ENCODE measurements around the gene EXD3. TPM values are rescaled to one million over a fixed set of nuclear protein-coding genes. Genes with fewer than 3 reads are reported as not detected.
A peak's percentile ranks its signal among the peaks of the same experiment; 100 is the strongest.

The EXD3 gene
- polyA plus RNA-seq, 2 of the 4 experiments (the other 2 are of a cell fraction) = 3.4 to 4.5 TPM

DNA sequence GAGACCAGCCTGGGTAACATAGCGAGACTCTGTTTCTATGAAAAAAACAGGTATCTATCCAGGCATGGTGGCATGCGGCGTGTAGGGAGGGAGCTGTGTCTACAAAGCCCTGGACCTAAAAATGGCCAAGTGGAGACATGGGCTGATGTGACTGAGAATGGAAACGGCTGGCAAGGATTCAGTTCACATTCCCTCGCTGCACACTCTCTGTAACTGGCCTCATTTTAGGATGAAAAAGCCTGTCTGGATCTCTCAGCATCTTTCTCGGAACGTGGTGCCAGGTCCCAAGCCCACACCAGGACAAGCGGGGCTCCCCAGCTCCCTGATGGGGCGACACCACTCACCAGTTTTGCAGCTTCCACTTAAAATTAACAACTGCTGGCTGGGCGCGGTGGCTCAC, 13.4 kb downstream of the EXD3 start:
- POLR2A ChIA-PET = interaction anchor here (2.4 kb wide), 1 partner anchor 108 kb away, joined by 13 read pairs; the partner anchor contains the start of gene NRARP
- DNase-seq (ENCODE audit: low read depth in 1 of 2, low spot score in 1 of 2) = no peak
- Histone ChIP-seq H3K27ac (peak overlapping the region in 1 of 2 experiments; percentile 15; a peak in 1 of 6 replicates), H3K9me3 (no peaks in the 10 kb centered on the region), H3K4me1 (peaks cover 41% of the 10 kb centered on the region), H3K4me2 (no peak overlapping the region), H3K4me3 (no peak overlapping the region)
- CTCF ChIA-PET = interaction anchor here (1.1 to 6.8 kb wide), 6 partner anchors 14 to 155 kb away, joined by 3 to 51 read pairs (median 8); partner anchors contain the start of genes EXD3, NOXA1 and NRARP
- 90% methylated on average over 11 of the region's 11 CpGs for WGBS (ENCODE audit: missing lambda C conversion rate)
- ATAC-seq = no peak
- TF ChIP-seq, protein P1, sequence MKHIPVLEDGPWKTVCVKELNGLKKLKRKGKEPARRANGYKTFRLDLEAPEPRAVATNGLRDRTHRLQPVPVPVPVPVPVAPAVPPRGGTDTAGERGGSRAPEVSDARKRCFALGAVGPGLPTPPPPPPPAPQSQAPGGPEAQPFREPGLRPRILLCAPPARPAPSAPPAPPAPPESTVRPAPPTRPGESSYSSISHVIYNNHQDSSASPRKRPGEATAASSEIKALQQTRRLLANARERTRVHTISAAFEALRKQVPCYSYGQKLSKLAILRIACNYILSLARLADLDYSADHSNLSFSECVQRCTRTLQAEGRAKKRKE (CRISPR knock-in tag; IDR thresholded peaks at IDR 0.05; ENCODE audit: low read depth) = no peak
- TF ChIP-seq ESRRA (IDR thresholded peaks at IDR 0.05; ENCODE audit: borderline replicate concordance, low read length) (no peak), MAFK (IDR thresholded peaks at IDR 0.05; ENCODE audit: partially characterized antibody) (no peak), MAZ (IDR thresholded peaks at IDR 0.05; ENCODE audit: borderline replicate concordance, low read depth, low read length) (no peak), NPAS2 (CRISPR knock-in tag; IDR thresholded peaks at IDR 0.05; ENCODE audit: borderline replicate concordance) (no peak), PHF8 (IDR thresholded peaks at IDR 0.05; ENCODE audit: borderline replicate concordance, low read depth) (no peak), RAD21 (conservative IDR thresholded peaks at IDR 0.05 in 1 of 2, IDR thresholded peaks at IDR 0.05 in 1 of 2) (no peak), CBX8 (IDR thresholded peaks at IDR 0.05) (no peak), HOXB13 (CRISPR knock-in tag; IDR thresholded peaks at IDR 0.05; ENCODE audit: low read depth) (no peak), JUNB (IDR thresholded peaks at IDR 0.05) (no peak), EP300 (IDR thresholded peaks at IDR 0.05) (no peak), MYC (IDR thresholded peaks at IDR 0.05; ENCODE audit: borderline replicate concordance, low read length) (no peak)
- TF ChIP-seq, protein P2, sequence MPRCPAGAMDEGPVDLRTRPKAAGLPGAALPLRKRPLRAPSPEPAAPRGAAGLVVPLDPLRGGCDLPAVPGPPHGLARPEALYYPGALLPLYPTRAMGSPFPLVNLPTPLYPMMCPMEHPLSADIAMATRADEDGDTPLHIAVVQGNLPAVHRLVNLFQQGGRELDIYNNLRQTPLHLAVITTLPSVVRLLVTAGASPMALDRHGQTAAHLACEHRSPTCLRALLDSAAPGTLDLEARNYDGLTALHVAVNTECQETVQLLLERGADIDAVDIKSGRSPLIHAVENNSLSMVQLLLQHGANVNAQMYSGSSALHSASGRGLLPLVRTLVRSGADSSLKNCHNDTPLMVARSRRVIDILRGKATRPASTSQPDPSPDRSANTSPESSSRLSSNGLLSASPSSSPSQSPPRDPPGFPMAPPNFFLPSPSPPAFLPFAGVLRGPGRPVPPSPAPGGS (IDR thresholded peaks at IDR 0.05) = no peak
- TF ChIP-seq, protein P3, sequence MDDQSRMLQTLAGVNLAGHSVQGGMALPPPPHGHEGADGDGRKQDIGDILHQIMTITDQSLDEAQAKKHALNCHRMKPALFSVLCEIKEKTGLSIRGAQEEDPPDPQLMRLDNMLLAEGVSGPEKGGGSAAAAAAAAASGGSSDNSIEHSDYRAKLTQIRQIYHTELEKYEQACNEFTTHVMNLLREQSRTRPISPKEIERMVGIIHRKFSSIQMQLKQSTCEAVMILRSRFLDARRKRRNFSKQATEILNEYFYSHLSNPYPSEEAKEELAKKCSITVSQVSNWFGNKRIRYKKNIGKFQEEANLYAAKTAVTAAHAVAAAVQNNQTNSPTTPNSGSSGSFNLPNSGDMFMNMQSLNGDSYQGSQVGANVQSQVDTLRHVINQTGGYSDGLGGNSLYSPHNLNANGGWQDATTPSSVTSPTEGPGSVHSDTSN (IDR thresholded peaks at IDR 0.05) = no peak
- TF ChIP-seq, protein P4, sequence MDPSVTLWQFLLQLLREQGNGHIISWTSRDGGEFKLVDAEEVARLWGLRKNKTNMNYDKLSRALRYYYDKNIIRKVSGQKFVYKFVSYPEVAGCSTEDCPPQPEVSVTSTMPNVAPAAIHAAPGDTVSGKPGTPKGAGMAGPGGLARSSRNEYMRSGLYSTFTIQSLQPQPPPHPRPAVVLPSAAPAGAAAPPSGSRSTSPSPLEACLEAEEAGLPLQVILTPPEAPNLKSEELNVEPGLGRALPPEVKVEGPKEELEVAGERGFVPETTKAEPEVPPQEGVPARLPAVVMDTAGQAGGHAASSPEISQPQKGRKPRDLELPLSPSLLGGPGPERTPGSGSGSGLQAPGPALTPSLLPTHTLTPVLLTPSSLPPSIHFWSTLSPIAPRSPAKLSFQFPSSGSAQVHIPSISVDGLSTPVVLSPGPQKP (IDR thresholded peaks at IDR 0.05; ENCODE audit: low read depth, low read length) = no peak
- no peak for FAIRE-seq

DNA sequence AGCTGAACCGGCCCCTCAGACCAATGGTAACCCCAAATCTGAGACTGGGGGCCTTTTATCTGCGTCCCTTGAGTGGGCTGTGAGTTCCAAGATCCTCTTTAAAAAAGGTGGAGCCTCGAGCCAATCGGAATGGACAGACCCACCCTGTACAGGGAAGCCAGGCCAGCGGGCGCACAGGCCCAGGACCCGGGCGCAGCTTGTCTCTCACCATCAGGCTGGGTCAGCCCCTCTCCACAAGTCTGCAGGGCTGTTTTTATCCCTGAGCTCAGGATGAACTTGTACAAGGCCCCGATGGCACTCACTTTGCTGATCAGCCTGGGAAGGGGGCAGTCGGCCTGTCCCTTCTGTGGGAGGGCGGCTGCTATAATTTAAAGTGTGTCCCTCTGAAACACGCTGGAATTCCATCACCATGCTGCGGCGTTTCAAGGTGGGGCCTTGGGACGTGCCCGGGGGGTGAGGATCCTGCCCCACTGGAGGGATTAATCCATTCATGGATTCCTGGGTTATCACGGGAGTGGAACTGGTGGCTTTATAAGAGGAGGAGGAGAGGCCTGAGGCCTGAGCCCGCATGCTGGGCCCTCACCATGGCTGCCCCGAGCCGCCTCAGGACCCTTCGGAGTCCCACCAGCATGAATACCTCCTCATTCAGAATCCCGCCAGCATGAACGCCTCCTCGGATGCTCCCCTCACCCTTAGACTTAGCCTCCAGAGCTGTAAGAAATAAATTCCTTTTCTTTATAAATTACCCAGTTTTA, 14.1 kb downstream of the EXD3 start:
- 94% methylated on average over 24 of the region's 24 CpGs for WGBS (ENCODE audit: missing lambda C conversion rate)
- FAIRE-seq (no peak), ATAC-seq (no peak), DNase-seq (ENCODE audit: low read depth in 1 of 2, low spot score in 1 of 2) (no peak)
- no peaks in the 10 kb centered on the region for H3K9me3 ChIP-seq
- TF ChIP-seq, protein P5, sequence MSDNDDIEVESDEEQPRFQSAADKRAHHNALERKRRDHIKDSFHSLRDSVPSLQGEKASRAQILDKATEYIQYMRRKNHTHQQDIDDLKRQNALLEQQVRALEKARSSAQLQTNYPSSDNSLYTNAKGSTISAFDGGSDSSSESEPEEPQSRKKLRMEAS (IDR thresholded peaks at IDR 0.05) = no peak
- TF ChIP-seq, protein P6, sequence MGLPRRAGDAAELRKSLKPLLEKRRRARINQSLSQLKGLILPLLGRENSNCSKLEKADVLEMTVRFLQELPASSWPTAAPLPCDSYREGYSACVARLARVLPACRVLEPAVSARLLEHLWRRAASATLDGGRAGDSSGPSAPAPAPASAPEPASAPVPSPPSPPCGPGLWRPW (IDR thresholded peaks at IDR 0.05) = no peak
- no peak for TF ChIP-seq CHD2 (IDR thresholded peaks at IDR 0.05; ENCODE audit: low read length, partially characterized antibody)
- TF ChIP-seq ZC3H11A (IDR thresholded peaks at IDR 0.05) = no peak
- TF ChIP-seq JUNB (IDR thresholded peaks at IDR 0.05) = no peak
- no peak for TF ChIP-seq ZFP36 (IDR thresholded peaks at IDR 0.05; ENCODE audit: borderline replicate concordance, partially characterized antibody)
- H3K27ac ChIP-seq = peak overlapping the region in 1 of 2 experiments; percentile 15; a peak in 1 of 6 replicates
- no peak overlapping the region for H3K4me2 ChIP-seq
- POLR2A ChIA-PET = interaction anchor here (2.4 kb wide), 1 partner anchor 107 kb away, joined by 13 read pairs; the partner anchor contains the start of gene NRARP
- peaks cover 41% of the 10 kb centered on the region for H3K4me1 ChIP-seq
- CTCF ChIA-PET = interaction anchor here (0.9 to 6.8 kb wide), 12 partner anchors 8 to 154 kb away, joined by 3 to 51 read pairs (median 5); partner anchors contain the start of genes EXD3, NOXA1 and NRARP
- no peak overlapping the region for H3K4me3 ChIP-seq
